ENCODE data around the gene PXYLP1.
"Not testable (repeated sequence)": the region's sequence is repeated elsewhere in the genome, so short reads cannot be mapped to it uniquely, and the experiment has no call there.

The PXYLP1 gene

GRCh38 chr3:141231101-141231951 lies at the start of gene PXYLP1:
PXYLP1 (plus strand) TSS chr3:141231825; CDS start chr3:141260176, 28,351 bp downstream.
- peak; percentile 40 for DNase-seq

GRCh38 chr3:141183606-141184005 lies 48.0 kb upstream of the PXYLP1 start:
- DNase-seq, result no peak

GRCh38 chr3:141184430-141184829 lies 47.2 kb upstream of the PXYLP1 start:
- DNase-seq, result no peak

GRCh38 chr3:141191097-141191749 lies 40.4 kb upstream of the PXYLP1 start:
- DNase-seq, result no peak

GRCh38 chr3:141192345-141192744 lies 39.3 kb upstream of the PXYLP1 start:
- DNase-seq, result peak; percentile 91

GRCh38 chr3:141193066-141193830 lies 38.4 kb upstream of the PXYLP1 start:
- no peak for DNase-seq

- no peak for DNase-seq
Measured at GRCh38 chr3:141201122-141201521, 30.5 kb upstream of the PXYLP1 start.

- no peak for DNase-seq
Measured at GRCh38 chr3:141202682-141203081, 28.9 kb upstream of the PXYLP1 start.

- DNase-seq, result no peak
Measured at GRCh38 chr3:141203866-141204265, 27.8 kb upstream of the PXYLP1 start.

- no peak for DNase-seq
Measured at GRCh38 chr3:141204343-141204742, 27.3 kb upstream of the PXYLP1 start.

- DNase-seq, result not testable (repeated sequence)
Measured at GRCh38 chr3:141211306-141211705, 20.3 kb upstream of the PXYLP1 start.

GRCh38 chr3:141212101-141212500 lies 19.5 kb upstream of the PXYLP1 start:
- no peak for DNase-seq

GRCh38 chr3:141212555-141212954 lies 19.1 kb upstream of the PXYLP1 start:
- no peak for DNase-seq

GRCh38 chr3:141216975-141217374 lies 14.7 kb upstream of the PXYLP1 start:
- DNase-seq, result no peak

GRCh38 chr3:141217389-141217788 lies 14.2 kb upstream of the PXYLP1 start:
- no peak for DNase-seq

GRCh38 chr3:141218162-141218835 lies 13.3 kb upstream of the PXYLP1 start:
- no peak for DNase-seq

- no peak for DNase-seq
Measured at GRCh38 chr3:141218926-141219325, 12.7 kb upstream of the PXYLP1 start.

GRCh38 chr3:141223673-141224166 lies 7.9 kb upstream of the PXYLP1 start:
- no peak for DNase-seq

- DNase-seq, result no peak
Measured at GRCh38 chr3:141225939-141226338, 5.7 kb upstream of the PXYLP1 start.

GRCh38 chr3:141227216-141227615 lies 4.4 kb upstream of the PXYLP1 start:
- DNase-seq, result no peak

GRCh38 chr3:141227752-141228151 lies 3.9 kb upstream of the PXYLP1 start:
- DNase-seq, result no peak

- DNase-seq, result peak; percentile 74
Measured at GRCh38 chr3:141228395-141228794, 3.2 kb upstream of the PXYLP1 start.

GRCh38 chr3:141229132-141229531 lies 2.5 kb upstream of the PXYLP1 start:
- DNase-seq, result no peak
